NOMO-1 (cell line): ENCODE measurements around the gene C1orf167.
A peak's percentile ranks its signal among the peaks of the same experiment; 100 is the strongest.
"Not testable (repeated sequence)": the region's sequence is repeated elsewhere in the genome, so short reads cannot be mapped to it uniquely, and the experiment has no call there.

Source experiments
- DNase-seq, 2 experiments: peaks; one replicate each; lab custom pipeline; 2025; ENCODE audit not compliant: unreplicated experiment in 2 of 2; lab: John Stamatoyannopoulos, UW

C1orf167 gene

DNA sequence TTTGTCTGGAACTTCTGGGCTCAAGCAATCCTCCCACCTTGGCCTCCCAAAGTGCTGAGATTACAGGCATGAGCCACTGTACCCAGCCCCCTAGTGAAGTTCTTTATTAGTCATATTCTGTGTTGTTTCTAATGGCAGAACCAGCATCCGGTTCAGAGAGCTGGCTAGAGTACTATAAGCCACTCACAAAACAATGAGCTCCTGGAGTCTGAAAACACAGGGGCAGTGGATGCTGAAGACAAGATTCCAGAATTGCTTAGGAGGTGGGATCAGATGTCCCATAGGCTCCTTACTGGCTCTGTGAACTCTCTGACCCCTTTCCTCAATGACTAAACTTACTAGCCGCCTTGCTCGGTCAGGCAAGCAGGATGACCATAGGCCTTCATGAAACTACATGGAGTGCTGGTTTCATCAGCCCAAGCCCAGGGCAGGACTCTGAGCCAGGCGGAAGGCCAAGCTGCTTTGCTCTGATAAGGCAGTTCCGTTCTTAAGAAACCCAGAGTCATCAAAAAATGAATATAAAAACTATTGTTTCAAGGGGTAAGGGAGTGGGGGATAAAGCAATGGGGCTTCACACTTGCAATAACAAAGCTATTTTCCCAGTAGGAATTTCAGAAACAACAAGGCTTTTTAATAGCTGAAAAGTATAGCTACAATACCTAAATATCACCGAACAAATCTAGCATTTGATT, 35.7 kb downstream of the C1orf167 start:
- no peak for DNase-seq

DNA sequence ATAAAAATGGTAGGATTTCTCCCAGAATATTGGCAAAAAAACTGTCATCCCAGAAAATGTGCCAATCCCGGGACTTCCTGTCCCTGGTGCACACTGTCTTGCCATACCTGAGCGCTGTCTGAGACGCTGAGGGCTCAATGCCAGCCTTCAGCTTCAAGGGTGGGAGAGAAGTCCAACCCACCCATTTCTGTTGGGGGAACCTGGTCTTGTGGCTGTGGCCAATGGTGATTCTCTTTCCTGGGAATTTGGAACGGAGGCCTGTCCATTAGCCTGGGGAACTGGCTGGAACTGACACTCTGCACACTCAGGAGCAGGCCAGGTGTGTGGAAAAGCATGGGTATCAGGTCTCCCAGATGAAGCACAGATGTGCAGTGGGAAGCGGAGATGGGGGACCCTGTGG, 37.1 kb downstream of the C1orf167 start:
- no peak for DNase-seq

DNA sequence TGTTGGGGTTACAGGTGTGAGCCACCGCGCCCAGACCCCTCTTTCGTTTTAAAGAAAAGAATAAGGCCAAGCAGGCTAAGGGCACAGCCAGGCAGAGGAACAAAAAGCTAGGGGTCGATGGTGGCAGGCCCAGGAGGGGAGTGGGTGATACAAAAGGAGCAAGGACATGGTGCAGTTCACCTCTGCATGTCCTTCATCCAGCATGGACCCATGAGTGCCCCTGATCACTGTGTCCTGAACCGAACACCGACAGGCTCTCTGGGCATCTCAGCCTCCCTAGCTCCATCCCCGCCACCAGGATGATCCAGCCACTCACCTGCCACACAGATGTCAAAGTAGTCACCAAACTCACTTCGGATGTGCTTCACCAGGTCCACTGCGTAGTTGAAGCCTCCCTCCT, 37.9 kb downstream of the C1orf167 start:
- no peak for DNase-seq

DNA sequence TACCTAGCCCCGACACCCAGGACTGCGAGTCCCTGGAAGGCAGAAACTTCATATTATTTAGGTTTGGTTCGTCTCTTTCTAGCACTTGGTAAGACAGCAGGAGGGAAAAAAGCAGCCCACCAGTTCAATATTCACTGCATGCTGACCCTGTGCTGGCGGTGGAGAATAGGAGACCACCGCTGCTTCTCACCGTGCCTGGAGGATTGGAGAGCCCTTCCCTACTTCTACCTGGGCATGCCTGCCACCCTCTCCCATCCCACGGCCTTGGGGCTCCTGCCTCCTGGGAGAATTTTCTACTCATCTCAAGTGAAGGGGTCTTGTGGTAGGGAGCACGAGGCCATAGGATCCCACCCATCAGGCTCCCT, 38.4 kb downstream of the C1orf167 start:
- DNase-seq: no peak

DNA sequence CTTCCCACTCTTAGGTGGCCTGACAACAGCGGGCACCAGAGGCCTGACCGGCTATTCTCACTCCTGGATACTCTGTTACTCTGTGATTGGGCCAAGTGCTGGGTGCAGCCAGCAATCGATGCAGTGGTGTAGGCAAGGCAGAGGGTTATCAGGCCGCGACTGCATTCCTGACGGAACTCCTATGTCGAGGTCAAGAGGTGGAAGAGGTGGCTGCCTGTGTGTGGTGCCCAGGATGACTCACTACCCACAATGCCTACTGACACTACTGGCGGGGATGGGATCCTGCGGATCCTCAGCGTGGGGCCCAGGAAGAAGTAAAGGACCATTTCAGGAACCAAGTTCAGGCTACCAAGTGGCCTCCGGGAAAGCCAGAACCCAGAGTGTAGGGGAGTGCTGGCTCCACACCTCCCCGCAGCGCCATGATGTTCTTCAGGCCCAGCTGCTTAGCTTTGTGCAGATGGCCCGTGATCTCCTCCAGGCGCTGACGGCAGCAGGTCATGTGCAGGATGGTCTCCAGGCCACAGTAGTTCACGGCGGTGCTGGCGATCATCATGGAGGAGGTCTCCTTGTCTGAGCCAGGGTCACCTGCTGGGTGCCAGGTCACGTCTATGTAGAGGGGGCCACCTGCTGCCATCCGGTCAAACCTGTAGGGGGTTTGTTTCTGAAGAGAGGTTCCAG, 38.9 kb downstream of the C1orf167 start:
- no peak for DNase-seq

DNA sequence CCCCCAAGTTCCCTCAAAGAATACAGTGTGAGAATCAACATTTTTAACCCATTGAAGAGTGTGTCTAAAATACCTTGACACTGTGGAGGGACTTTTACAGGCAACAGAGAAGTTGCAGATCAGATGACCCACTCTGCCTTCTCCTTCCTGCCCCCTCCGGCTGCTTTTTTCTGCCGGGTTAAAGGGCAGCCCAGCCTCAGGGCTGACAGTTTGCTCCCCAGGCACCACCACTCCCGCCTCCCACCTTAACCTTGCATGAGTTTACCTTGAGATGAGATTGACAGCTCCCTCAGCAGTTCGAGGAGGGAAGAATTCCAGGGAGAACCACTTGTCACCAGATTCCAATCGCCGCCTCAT, 40.6 kb downstream of the C1orf167 start:
- peak in 1 of 2 experiments; percentile 2 for DNase-seq

DNA sequence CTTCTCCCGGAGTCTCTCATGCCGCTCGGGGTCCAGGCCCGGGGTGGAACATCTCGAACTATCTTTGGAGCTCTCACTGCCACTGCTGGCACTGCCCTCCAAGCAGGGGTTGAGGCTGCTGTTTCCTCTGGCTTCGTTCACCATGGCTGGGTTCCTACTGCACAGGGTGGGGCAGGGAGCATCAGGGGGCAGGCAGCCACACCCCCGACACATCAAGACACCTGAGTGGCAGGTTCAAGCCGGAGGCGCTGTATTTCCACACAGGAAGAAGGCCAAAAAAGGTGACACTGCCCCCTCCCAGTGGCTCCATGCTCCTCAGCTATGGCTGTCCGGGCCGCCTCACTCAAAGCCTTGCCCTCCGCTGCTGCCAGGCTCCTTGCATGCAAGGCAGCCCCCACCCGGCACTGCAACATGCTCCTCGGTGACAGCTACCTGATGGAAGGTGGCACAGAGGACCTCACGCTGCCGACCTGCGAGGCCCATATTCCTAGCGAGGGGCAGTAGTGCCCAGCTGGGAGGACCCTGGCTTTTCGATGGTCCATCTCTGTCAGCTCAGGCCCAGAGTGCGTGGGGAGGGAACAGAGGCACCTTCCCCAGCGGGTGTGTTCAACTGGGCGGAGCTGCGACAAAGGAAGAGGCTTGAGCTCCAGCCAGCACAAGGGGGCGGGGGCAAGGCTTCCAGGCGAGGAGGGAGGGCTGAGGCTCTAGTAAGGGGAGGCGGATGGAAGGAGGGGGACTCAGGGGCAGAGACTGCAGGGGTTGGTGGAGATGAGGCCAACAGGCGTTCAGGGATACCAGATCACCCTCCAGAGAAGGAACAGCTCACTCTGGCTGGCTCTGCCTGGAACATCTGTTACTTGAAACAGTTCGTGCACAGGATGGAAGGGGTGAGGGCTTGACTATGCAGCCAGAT, 41.2 kb downstream of the C1orf167 start:
- DNase-seq: peak; percentile 84 to 85

DNA sequence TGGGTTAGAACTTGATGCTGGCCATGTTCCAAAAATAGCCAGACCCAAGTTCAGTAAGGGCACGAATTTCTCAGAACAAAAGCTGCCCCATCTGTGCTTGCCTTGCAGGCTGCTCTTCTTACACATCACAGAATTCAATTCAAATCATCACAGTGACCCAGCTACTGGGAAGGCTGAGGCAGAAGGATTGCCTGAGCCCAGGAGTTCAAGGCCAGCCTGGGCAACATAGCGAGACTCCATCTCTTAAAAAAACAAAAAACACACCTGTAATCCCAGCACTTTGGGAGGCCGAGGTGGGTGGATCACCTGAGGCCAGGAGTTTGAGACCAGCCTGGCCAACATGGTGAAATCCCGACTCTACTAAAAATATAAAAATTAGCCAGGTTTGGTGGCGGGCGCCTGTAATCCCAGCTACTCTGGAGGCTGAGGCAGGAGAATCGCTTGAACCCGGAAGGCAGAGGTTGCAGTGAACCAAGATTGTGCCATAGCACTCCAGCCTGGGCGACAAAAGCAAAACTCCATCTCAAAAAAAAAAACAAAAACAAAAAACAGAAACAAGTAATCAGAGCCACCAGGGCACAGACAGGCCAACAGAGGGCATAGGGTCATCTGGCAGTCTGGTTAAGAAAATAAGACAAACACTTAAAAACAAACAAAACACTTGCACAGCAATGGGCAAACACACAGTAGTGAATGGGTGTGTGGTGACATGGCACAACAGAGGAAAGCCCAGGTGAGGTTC, 42.1 kb downstream of the C1orf167 start:
- DNase-seq: not testable (repeated sequence)

DNA sequence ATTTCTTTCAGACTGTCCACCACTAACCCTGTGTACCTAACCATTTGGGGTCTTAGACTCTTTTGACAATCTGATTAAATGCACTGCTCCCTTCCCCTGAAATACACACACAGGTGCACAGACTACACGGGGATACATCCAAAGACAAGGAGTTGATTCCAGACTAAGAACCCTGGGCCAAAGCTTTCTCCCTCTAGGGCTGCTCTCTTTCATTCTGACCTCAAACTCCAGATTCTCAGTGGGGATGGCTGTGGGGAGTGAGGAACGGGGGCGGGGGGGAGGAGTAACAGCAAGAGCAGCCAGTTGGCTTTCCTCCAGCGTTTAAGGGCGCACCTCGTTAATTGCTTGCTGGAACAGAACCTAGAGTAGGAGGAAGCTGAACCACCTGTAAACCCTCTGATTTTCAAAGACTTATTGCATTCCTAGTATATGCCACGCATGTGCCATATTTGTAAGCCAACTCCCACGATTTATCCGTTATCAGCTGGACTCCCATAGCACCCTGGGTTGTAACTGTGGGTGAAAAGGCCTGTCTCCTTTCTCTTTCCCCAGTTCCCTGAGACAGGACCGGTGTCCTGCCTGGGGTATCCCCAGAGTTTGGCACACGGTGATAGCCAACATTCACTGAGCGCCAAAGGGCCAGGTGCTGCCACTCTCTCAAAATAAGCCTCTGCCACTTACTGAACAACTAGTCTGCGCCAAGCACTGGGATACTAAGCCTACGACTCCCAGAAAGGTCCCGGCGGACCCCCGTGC, 42.9 kb downstream of the C1orf167 start:
- DNase-seq: peak in 1 of 2 experiments; percentile 10

DNA sequence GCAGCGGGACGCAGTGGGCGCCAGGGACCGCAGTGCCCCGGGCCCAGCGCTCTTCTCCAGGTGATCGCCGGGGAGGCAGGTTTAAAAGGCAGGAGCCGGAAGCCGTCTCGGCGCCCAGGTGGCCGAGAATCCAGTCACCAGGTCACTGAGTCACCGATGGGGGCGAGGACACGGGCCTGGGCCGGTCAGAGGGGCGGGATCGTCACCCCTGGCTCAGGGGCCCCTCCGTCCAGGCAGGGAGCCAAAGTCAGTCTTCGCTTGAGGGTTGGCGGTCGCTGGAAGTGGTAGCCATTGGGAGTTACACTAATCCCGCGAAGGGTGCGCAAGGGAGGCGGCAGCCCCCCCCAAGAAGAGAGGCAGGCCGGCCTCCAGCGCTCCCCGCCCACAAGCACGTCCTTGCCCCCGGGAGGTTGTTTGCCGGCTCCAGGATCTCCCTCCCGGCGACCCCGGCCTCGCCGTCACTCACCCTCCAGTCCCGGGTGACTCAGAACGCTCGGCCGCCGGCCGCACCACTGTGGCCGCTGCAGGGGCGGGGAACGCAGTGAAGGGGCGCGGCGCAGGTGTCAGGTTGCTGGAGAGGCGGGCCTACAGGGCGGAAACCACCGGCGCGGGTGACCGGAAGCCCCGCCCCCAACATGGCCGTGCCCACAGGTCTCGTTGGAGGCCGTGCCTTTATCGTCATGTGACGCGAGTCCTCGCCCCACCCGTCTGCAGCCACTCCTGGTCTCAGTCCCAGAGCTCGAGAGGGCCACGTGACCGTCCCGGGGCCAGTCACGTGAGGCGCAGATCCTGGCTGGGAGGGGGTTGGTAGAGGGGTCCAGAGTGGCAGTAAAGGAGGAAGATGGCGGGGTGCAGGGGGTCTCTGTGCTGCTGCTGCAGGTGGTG, 43.7 kb downstream of the C1orf167 start, which contains the start of the genes CLCN6 and MTHFR:
Gene CLCN6 (plus strand): TSS at position 770 of the 885 bp plus-strand sequence. CDS start 72 bp downstream, at position 842.
Gene MTHFR (minus strand): TSS at position 543 of the 885 bp plus-strand sequence. CDS start 2,848 bp downstream, outside the sequence.
- DNase-seq: peak; percentile 99

DNA sequence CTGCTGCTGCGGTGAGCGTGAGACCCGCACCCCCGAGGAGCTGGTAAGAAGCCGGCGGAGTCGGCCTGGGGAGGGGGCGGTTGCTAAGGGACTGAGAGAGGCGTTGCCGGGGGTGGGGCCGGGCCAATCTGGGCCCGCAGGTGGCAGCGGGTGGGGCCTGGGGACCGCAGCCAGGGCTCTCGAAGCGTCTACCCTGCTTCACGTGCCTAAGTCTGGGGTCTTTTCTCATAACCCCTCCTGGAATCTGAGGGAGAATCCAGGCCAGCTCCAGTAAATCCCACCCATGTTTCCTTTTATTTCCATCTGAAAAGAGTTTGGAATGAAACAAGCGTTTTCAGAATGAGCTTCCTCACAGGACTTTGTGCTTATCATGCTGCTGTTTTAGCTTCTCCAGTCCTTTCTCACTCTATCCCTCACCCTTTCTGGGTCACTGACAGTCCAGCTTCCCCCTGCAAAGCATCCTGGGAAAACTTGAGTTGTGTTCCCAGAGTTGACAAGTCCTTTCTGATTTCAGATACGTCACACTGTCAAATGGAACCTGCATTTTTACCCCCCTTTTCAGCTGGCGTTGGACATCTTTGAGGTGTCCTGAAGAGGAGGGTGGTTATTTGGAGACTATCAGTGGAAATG, 44.4 kb downstream of the C1orf167 start:
- peak; percentile 75 to 81 for DNase-seq

DNA sequence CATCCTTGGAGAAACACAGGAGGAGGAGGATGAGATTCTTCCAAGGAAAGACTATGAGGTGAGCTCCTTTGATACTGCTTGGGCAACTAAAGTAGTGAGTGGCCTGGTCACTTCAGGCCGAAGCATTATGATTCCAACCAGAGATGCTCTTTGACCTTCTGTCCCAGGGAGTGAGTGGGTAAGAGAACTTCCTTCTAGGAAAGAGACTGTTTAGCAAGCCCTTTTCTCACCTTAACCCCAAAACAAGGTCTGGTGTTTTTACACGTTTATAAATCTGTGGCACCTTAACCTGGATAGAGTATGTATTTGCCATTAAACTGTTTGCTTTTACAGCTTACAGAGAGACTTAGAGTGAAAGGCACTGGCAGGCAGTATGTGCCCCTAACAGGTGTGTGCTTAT, 45.1 kb downstream of the C1orf167 start:
- DNase-seq: no peak

DNA sequence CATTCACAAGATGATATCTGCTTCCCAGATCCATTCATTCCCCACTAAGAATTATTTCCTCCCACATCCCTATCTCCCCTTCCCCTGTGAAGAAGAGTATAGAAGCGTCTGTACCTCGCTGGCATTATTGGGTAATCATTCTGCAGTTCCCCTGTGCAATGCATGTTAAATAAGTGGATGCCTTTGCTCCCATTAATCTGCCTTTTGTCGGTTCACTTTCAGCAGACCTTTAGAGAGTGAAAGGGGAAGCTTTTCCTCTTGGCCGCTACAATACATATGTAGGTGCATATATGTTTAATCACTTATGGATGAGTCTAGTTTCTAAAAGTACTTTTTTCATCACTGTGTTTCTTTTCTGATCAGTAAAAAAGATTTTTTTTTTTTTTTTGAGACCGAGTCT, 51.0 kb downstream of the C1orf167 start:
- DNase-seq: peak; percentile 42 to 77

DNA sequence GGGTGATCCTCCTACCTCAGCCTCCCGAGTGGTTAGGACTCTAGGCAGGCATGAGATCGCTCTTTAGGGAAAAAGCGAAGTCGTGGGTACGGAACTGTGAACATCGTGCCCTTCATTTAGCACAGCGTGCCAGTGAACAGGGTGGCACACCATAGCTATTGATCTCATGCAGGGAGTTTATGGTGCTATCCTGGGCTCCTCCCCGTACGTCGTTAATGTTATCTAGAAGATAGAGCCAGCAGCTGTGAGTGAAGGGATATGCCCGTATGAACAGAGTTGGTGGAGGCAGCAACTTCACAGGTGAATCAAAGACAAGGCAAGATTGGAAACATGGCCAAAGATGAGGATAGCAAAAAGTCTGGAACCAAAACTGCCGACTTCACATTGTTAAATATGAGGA, 55.2 kb downstream of the C1orf167 start:
- no peak for DNase-seq

DNA sequence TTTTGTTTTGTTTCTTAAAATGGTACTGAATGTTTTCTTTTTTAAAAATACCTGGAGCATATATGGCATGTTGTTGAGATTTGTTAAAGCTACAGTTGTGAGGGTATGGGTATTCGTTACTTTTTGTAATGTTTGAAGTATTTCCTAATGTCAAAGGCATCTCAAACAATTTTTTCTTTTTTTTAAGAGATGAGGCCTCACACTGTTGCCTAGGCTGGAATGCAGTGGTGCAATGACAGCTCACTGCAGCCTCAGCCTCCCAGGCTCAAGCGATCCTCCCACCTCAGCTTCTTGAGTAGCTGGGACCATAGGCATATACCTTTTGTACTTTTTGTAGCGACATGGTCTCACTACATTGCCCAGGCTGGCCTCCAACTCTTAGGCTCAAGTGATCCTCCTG, 60.1 kb downstream of the C1orf167 start:
- DNase-seq: no peak

DNA sequence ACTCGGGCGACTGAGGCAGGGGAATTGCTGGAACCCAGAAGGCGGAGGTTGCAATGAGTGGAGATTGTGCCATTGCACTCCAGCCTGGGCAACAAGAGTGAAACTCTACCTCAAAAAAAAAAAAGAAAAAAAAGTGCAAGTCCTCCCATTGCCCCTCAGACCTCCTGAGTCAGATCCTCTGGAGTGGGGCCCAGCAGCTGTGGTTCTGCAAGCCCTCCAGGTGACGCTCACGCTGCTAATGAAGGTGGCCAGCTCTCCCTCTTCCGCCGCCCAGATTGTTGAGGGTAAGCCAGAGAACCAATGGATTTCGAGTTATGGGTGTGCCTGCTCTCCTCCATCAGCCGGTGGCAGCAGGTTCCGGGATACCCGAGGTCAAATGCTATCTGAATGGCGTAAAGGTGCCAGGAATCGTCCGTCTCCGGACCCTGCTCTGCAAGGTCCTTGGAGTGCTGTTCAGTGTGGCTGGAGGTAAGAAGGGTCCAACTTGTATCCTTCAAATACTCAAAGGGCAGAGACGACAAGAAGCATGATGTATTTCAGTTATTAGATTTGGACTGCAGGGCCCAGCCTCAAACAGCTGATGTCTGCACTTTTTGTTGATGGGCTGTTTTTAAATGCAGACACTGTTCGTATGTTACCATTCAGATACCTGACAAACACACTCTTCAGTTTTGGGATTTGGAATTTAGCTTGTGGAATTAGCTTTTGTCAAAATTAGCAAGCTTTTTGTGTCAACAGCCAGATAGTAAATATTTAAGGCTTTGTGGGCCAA, 61.6 kb downstream of the C1orf167 start:
- DNase-seq: no peak

DNA sequence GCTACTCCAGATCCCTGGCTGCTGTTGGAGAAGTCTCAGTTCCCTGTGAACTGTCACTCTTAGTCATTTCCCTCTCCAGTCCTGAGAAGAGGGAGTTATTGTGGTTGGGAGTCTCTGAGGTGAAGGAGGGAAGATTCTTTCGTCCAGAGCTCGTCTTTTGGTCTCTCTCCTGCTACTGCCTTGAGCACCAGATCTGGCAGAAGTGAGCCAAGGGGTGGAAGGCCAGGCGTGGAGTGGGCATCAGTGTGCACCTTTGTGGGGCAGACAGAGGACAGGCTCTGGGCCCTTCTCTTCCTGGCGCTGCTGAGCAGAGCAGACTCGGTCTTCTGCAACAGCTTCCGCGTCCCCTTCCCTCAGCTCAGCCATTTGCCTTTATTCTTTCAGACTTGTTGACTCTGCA, 63.1 kb downstream of the C1orf167 start:
- no peak for DNase-seq

DNA sequence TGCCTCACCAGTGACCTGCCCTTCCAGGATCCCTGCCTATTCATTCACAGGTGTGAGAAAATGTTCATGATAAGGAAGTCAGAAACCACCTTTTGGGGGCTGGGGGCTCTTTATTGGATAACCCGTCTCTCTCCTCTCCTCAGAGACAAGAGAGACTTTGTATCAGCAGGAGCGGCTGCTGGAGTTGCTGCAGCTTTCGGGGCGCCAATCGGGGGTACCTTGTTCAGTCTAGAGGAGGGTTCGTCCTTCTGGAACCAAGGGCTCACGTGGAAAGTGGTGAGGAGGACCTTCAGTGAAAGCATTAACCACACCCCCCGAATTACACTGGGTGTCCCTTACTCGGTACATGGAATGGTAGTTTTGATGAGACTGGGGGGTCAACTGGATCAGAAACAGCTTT, 65.0 kb downstream of the C1orf167 start:
- no peak for DNase-seq
